Smooth muscle cell (in vitro differentiated cells): ENCODE measurements around the gene MYO10. TPM values are rescaled to one million over a fixed set of nuclear protein-coding genes. Genes with fewer than 3 reads are reported as not detected.
"Not testable (repeated sequence)": the region's sequence is repeated elsewhere in the genome, so short reads cannot be mapped to it uniquely, and the experiment has no call there.

Source experiments
- DNase-seq: peaks from one replicate; lab custom pipeline; 2025; ENCODE audit not compliant: unreplicated experiment; lab: John Stamatoyannopoulos, UW
- H2AFZ ChIP-seq: fragments of 200-600 bp; sonication (generic); 2 replicates; pipeline ENCODE4 v1.6.0; 2016; ENCODE audit warnings: antibody characterized with exemption, low read depth, mild to moderate bottlenecking
- H3F3A ChIP-seq: fragments of 200-600 bp; sonication (generic); 2 replicates; pipeline ENCODE4 v1.6.0; 2017; ENCODE audit warnings: antibody characterized with exemption, low read depth
- H3K27ac ChIP-seq: fragments of 200-600 bp; sonication (generic); 2 replicates; pipeline ENCODE4 v1.5.1; 2016; ENCODE audit warnings: low read depth, mild to moderate bottlenecking
- H3K27me3 ChIP-seq: fragments of 200-600 bp; sonication (generic); 2 replicates; pipeline ENCODE4 v1.6.1; 2016; ENCODE audit warnings: low read depth, mild to moderate bottlenecking
- H3K36me3 ChIP-seq: fragments of 200-600 bp; sonication (generic); 2 replicates; pipeline ENCODE4 v1.5.1; 2016; ENCODE audit warnings: low read depth
- H3K4me1 ChIP-seq: fragments of 200-600 bp; sonication (generic); 2 replicates; pipeline ENCODE4 v1.5.1; 2016; ENCODE audit warnings: low read depth
- H3K4me2 ChIP-seq: fragments of 200-600 bp; sonication (generic); 2 replicates; pipeline ENCODE4 v1.6.0; 2016; ENCODE audit warnings: mild to moderate bottlenecking
- H3K4me3 ChIP-seq: fragments of 200-600 bp; sonication (generic); 2 replicates; pipeline ENCODE4 v1.5.1; 2016; ENCODE audit warnings: mild to moderate bottlenecking
- H3K79me2 ChIP-seq: fragments of 200-600 bp; sonication (generic); 2 replicates; pipeline ENCODE4 v1.6.0; 2016; ENCODE audit warnings: low read depth, mild to moderate bottlenecking
- H3K9ac ChIP-seq: fragments of 200-600 bp; sonication (generic); 2 replicates; pipeline ENCODE4 v1.6.0; 2016; ENCODE audit warnings: low read depth
- H3K9me3 ChIP-seq: fragments of 200-600 bp; sonication (generic); replicated peaks from 2 replicates; pipeline ENCODE4 v1.5.1; 2016; ENCODE audit warnings: low read depth
- H4K20me1 ChIP-seq: fragments of 200-600 bp; sonication (generic); 2 replicates; pipeline ENCODE4 v1.6.0; 2016; ENCODE audit warnings: low read depth
- WGBS: methylation state at CpG from one replicate; pipeline ENCODE4 v1.1.7; 2016; ENCODE audit warnings: low lambda C conversion rate; 5-methylcytosine and 5-hydroxymethylcytosine counted together
- polyA plus RNA-seq: library from polyadenylated mRNA; unstranded; fragments of >200 nt; fragmentation: Nextera tagmentation; extraction: Ambion mirVana; gene quantifications from 2 replicates; pipeline ENCODE4 v1.2.1, GENCODE V29; 2016
- total RNA-seq: library from RNA; depleted of rRNA; stranded (reverse); fragments of >200 nt; gene quantifications from 2 replicates; pipeline ENCODE4 v1.2.3, GENCODE V29; 2014
- TF ChIP-seq, protein P1 (sequence below): fragments of 200-600 bp; sonication (generic); IDR thresholded peaks from 2 replicates; pipeline ENCODE4 v1.5.1; 2017; ENCODE audit warnings: borderline replicate concordance, mild to moderate bottlenecking, antibody characterized with exemption; ENCODE audit not compliant: insufficient read depth, poor library complexity, severe bottlenecking

The MYO10 gene
- total and polyA plus RNA-seq, 2 experiments from 2014 or later = 76.4 to 96.8 TPM

DNA sequence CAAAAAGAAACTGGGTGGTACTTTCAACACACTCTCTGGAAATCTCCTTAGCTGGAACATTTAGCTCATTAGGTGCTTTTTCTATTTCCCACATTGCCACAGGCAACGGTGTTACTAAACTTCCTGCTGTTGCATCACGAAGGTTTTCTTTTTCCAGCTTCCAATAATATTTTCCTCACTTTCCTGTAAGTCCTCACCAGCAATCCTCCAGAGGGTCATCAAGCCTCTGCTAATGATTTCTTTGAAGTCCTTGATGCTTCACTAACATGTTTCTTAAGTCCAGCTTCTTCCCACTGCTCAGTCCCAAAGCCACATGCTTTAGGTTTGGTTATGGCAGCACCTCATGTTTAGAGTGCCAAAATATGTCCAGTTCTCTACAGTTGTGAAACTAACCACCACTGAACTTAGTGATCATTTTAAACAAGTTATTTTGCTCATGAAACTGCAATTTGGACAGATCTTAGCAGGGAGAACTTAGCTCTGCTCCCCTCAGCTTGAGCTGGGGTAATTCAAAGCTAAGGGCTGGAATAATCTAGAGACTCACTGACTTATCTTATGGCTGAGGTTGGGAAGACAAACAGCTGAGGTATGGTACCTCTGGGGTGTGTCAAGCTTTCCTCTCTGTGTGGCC lies 279.4 kb downstream of the MYO10 start:
- 53% methylated on average over 2 of the region's 2 CpGs for WGBS

DNA sequence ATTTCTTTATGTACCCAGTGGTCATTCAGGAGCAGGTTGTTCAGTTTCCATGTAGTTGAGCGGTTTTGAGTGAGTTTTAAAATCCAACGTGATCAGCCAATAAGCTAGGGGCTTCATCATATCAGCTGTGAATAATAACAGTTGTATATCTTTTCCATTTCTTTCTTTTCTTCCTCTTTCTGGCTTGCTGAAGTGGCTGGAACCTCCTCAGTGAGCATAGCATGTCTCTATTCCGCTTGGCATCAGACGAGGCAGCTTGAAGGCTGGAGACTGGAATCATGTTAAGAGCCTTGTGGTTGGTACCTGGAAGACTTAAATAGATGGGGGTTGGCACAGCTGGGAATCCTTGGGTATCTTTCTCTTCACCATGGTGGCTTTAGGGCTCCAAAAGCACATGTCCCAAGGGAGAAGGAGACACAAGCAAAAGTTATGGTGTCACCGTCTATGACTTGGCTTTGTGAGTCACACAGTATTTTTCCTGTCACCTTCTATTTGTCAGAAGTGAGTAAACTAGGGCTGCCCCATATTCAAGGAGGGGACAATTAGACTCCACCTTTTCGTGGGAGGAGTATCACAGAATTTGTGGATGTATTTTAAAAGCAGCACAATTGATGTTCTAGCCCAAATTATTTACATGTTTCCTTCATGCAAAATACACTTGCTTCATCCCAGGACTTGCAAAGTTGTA lies 281.3 kb downstream of the MYO10 start:
- Histone ChIP-seq H3K4me2 (no peak overlapping the region), H3K4me3 (no peak overlapping the region), H3K27ac (no peak overlapping the region), H3K79me2 (no peaks in the 10 kb centered on the region), H3K4me1 (no peaks in the 10 kb centered on the region), H4K20me1 (no peaks in the 10 kb centered on the region), H2AFZ (no peak overlapping the region), H3K9me3 (no peaks in the 10 kb centered on the region), H3K36me3 (no peaks in the 10 kb centered on the region), H3K27me3 (no peaks in the 10 kb centered on the region), H3F3A (no peaks in the 10 kb centered on the region), H3K9ac (no peak overlapping the region)
- TF ChIP-seq, protein P1, sequence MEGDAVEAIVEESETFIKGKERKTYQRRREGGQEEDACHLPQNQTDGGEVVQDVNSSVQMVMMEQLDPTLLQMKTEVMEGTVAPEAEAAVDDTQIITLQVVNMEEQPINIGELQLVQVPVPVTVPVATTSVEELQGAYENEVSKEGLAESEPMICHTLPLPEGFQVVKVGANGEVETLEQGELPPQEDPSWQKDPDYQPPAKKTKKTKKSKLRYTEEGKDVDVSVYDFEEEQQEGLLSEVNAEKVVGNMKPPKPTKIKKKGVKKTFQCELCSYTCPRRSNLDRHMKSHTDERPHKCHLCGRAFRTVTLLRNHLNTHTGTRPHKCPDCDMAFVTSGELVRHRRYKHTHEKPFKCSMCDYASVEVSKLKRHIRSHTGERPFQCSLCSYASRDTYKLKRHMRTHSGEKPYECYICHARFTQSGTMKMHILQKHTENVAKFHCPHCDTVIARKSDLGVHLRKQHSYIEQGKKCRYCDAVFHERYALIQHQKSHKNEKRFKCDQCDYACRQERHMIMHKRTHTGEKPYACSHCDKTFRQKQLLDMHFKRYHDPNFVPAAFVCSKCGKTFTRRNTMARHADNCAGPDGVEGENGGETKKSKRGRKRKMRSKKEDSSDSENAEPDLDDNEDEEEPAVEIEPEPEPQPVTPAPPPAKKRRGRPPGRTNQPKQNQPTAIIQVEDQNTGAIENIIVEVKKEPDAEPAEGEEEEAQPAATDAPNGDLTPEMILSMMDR = no peak
- DNase-seq = no peak
- 72% methylated on average over 6 of the region's 6 CpGs for WGBS

More for the DNA sequence above, 279.4 kb downstream of the MYO10 start:
- H3F3A ChIP-seq = peaks cover 6% of the 10 kb centered on the region
- TF ChIP-seq, protein P1 = no peak
- H3K4me3 ChIP-seq = no peak overlapping the region
- H3K27me3 ChIP-seq = no peaks in the 10 kb centered on the region
- H2AFZ ChIP-seq = no peak overlapping the region
- H3K36me3 ChIP-seq = no peaks in the 10 kb centered on the region
- H3K4me1 ChIP-seq = no peaks in the 10 kb centered on the region
- no peaks in the 10 kb centered on the region for H3K79me2 ChIP-seq
- no peaks in the 10 kb centered on the region for H3K9me3 ChIP-seq
- no peaks in the 10 kb centered on the region for H4K20me1 ChIP-seq
- no peak overlapping the region for H3K27ac ChIP-seq
- H3K4me2 ChIP-seq = no peak overlapping the region
- no peak for DNase-seq
- no peak overlapping the region for H3K9ac ChIP-seq

DNA sequence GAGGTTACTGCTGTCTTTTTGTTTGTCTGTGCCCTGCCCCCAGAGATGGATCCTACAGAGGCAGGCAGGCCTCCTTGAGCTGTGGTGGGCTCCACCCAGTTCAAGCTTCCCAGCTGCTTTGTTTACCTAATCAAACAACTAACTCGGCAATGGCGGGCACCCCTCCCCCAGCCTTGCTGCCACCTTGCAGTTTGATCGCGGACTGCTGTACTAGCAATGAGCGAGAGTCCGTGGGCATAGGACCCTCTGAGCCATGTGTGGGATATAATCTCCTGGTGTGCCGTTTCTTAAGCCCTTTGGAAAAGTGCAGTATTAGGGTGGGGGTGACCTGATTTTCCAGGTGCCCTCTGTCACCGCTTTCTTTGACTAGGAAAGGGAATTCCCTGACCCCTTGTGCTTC lies 287.3 kb downstream of the MYO10 start:
- not testable (repeated sequence) for H3K4me3 ChIP-seq, H3K9ac ChIP-seq, H3K79me2 ChIP-seq, H2AFZ ChIP-seq, H3K4me1 ChIP-seq, DNase-seq, H3K4me2 ChIP-seq, H3K27ac ChIP-seq, H3K9me3 ChIP-seq, H3F3A ChIP-seq, H4K20me1 ChIP-seq, H3K36me3 ChIP-seq, H3K27me3 ChIP-seq
- WGBS = 93% methylated on average over 8 of the region's 8 CpGs

DNA sequence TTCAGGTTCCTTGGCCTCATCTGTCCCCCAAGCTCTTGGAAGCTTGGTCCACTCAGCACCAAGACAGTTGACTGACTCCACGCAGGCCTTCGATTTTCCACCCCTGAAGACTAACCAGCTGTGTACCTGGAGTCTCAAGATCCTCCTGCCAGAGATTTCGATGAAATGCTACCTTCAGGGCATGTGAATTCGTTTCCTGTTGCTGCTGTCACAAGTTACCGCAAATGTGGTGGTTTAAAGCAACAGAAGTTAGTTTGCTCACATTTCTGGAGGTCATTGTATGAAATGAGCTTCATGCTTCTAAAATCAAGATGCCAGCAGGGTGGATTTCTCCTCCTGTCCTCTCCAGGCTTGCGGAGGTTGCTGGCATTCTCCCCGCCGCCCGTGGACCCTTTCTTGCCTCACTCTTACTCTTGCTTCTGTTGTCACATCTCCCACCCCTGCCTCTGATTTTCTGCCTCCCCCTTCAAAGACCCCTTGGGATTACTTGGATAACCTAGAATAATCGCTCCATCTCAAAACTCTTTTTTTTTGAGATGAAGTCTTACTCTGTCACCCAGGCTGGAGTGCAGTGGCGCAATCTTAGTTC lies 291.7 kb downstream of the MYO10 start:
- Histone ChIP-seq H3K9me3 (no peaks in the 10 kb centered on the region), H3K27me3 (no peaks in the 10 kb centered on the region), H3K4me2 (no peak overlapping the region), H3K36me3 (no peaks in the 10 kb centered on the region), H3K4me1 (no peaks in the 10 kb centered on the region), H3K4me3 (no peak overlapping the region), H3K9ac (no peak overlapping the region), H3F3A (no peaks in the 10 kb centered on the region), H2AFZ (no peak overlapping the region), H3K79me2 (no peaks in the 10 kb centered on the region), H3K27ac (no peak overlapping the region), H4K20me1 (no peaks in the 10 kb centered on the region)
- WGBS = 81% methylated on average over 11 of the region's 11 CpGs
- TF ChIP-seq, protein P1 = no peak
- DNase-seq = no peak
